ENCODE data around the gene DDA1.
"Not testable (repeated sequence)": the region's sequence is repeated elsewhere in the genome, so short reads cannot be mapped to it uniquely, and the experiment has no call there.

Gene DDA1

GRCh38 chr19:17341386-17341785 lies 32.0 kb downstream of the DDA1 start:
- DNase-seq (ENCODE audit: low spot score): no peak

GRCh38 chr19:17341845-17342244 lies 32.5 kb downstream of the DDA1 start:
- DNase-seq (ENCODE audit: low spot score): no peak

GRCh38 chr19:17346109-17346671 lies 36.8 kb downstream of the DDA1 start:
- peak; percentile 52 for DNase-seq (ENCODE audit: low spot score)

GRCh38 chr19:17347361-17347760 lies 38.0 kb downstream of the DDA1 start:
- DNase-seq (ENCODE audit: low spot score): no peak

GRCh38 chr19:17347877-17348276 lies 38.5 kb downstream of the DDA1 start:
- no peak for DNase-seq (ENCODE audit: low spot score)

- no peak for DNase-seq (ENCODE audit: low spot score)
Observed at GRCh38 chr19:17348700-17349099, 39.3 kb downstream of the DDA1 start.

GRCh38 chr19:17351815-17352435 lies 42.6 kb downstream of the DDA1 start:
- peak; percentile 38 for DNase-seq (ENCODE audit: low spot score)

- no peak for DNase-seq (ENCODE audit: low spot score)
Observed at GRCh38 chr19:17352608-17353280, 43.4 kb downstream of the DDA1 start.

GRCh38 chr19:17353386-17353785 lies 44.0 kb downstream of the DDA1 start:
- DNase-seq (ENCODE audit: low spot score): no peak

- DNase-seq (ENCODE audit: low spot score): no peak
Observed at GRCh38 chr19:17357078-17357666, 47.8 kb downstream of the DDA1 start.

GRCh38 chr19:17357724-17358123 lies 48.4 kb downstream of the DDA1 start:
- DNase-seq (ENCODE audit: low spot score): no peak

GRCh38 chr19:17358395-17358794 lies 49.0 kb downstream of the DDA1 start:
- no peak for DNase-seq (ENCODE audit: low spot score)

- DNase-seq (ENCODE audit: low spot score): no peak
Observed at GRCh38 chr19:17359905-17360800, 50.8 kb downstream of the DDA1 start.

GRCh38 chr19:17363852-17364605 lies 54.7 kb downstream of the DDA1 start:
- not testable (repeated sequence) for DNase-seq (ENCODE audit: low spot score)

- DNase-seq (ENCODE audit: low spot score): no peak
Observed at GRCh38 chr19:17365361-17365760, 56.0 kb downstream of the DDA1 start.

GRCh38 chr19:17370026-17370587 lies 60.7 kb downstream of the DDA1 start:
- no peak for DNase-seq (ENCODE audit: low spot score)

Measured in SK-N-DZ (cell line).